MCF 10A (cell line): ENCODE measurements around the gene WDFY1. TPM values are rescaled to one million over a fixed set of nuclear protein-coding genes. Genes with fewer than 3 reads are reported as not detected.
A peak's percentile ranks its signal among the peaks of the same experiment; 100 is the strongest.

ENCODE experiments used
- BruUV-seq: library from RNA; stranded (reverse); fragments of 400-500 nt; replicated peaks from 2 replicates; lab custom pipeline; 2021; lab: Mats Ljungman, UMichigan
- CTCF ChIA-PET: fragments of 300-600 bp; sonication (Branson Sonifier 250); formaldehyde crosslinking; extraction: SDS; loops from one replicate; lab custom pipeline; 2021; ENCODE audit warnings: antibody characterized with exemption, inconsistent platforms; lab: Yijun Ruan, JAX
- POLR2A ChIA-PET: fragments of 300-600, 350-650 bp; sonication (Branson Sonifier 250); formaldehyde crosslinking; extraction: SDS; loops from one replicate; lab custom pipeline; 2020; ENCODE audit warnings: antibody characterized with exemption, inconsistent platforms; lab: Yijun Ruan, JAX
- DNase-seq: peaks from one replicate; pipeline ENCODE4 v3.0.0-alpha.2; 2018; ENCODE audit not compliant: unreplicated experiment
- H3K27ac Mint-ChIP-seq: one replicate; pipeline ENCODE4 v1.8.0; 2022; ENCODE audit warnings: mild to moderate bottlenecking, low read depth, mixed read lengths; ENCODE audit not compliant: unreplicated experiment
- H3K27me3 Mint-ChIP-seq: one replicate; pipeline ENCODE4 v1.8.0; 2022; ENCODE audit warnings: mixed read lengths; ENCODE audit not compliant: insufficient read depth, unreplicated experiment
- H3K36me3 Mint-ChIP-seq: one replicate; pipeline ENCODE4 v1.8.0; 2022; ENCODE audit warnings: mild to moderate bottlenecking, moderate library complexity, mixed read lengths; ENCODE audit not compliant: insufficient read depth, unreplicated experiment
- H3K4me1 Mint-ChIP-seq: one replicate; pipeline ENCODE4 v1.8.0; 2022; ENCODE audit warnings: mixed read lengths; ENCODE audit not compliant: insufficient read depth, unreplicated experiment
- H3K4me3 Mint-ChIP-seq: one replicate; pipeline ENCODE4 v1.8.0; 2022; ENCODE audit warnings: mild to moderate bottlenecking, moderate library complexity, mixed read lengths; ENCODE audit not compliant: unreplicated experiment
- H3K9me3 Mint-ChIP-seq: one replicate; pipeline ENCODE4 v1.8.0; 2022; ENCODE audit warnings: mixed read lengths; ENCODE audit not compliant: unreplicated experiment
- CTCF ChIP-seq: fragments of 200-600 bp; IDR thresholded peaks from one replicate; pipeline ENCODE4 v1.8.0; 2022; ENCODE audit warnings: antibody characterized with exemption, mild to moderate bottlenecking; ENCODE audit not compliant: unreplicated experiment
- intact Hi-C: fragments of 100-400 bp; cut with micrococcal nuclease; formaldehyde crosslinking; loops from 2 replicates; pipeline ENCODE4 v1.14.1; 2022
- total RNA-seq: library from RNA; stranded (reverse); gene quantifications from 2 replicates; pipeline ENCODE4 v1.2.3, GENCODE V29; 2022

The WDFY1 gene
- total RNA-seq, 1 experiment from 2014 or later: 36.9 TPM

GRCh38 chr2:223928113-223929006 is 16.8 kb downstream of the WDFY1 start:
- no peak overlapping the region for H3K27ac Mint-ChIP-seq

GRCh38 chr2:223925106-223925505 is 20.0 kb downstream of the WDFY1 start:
- H3K4me3 Mint-ChIP-seq: no peak overlapping the region
- BruUV-seq: no TSS peak
- peak; percentile 58 for DNase-seq
- no peaks in the 10 kb centered on the region for H3K9me3 Mint-ChIP-seq
- intact Hi-C loops: no loop called here
- ChIA-PET POLR2A (interaction anchor here (0.6 to 1.3 kb wide), 4 partner anchors 9 to 1294 kb away, joined by 3 to 5 read pairs (median 3); partner anchors contain the start of gene WDFY1), CTCF (interaction anchor here (0.7 kb wide), 1 partner anchor 189 kb away, joined by 3 read pairs; no protein-coding TSS in a partner anchor)
- H3K27me3 Mint-ChIP-seq: no peaks in the 10 kb centered on the region
- no peak for TF ChIP-seq CTCF
- peaks cover 15% of the 10 kb centered on the region for H3K4me1 Mint-ChIP-seq
- H3K27ac Mint-ChIP-seq: no peak overlapping the region
- H3K36me3 Mint-ChIP-seq: no peaks in the 10 kb centered on the region

More at GRCh38 chr2:223928113-223929006, 16.8 kb downstream of the WDFY1 start:
- Mint-ChIP-seq H3K4me1 (peaks cover 15% of the 10 kb centered on the region), H3K27me3 (no peaks in the 10 kb centered on the region), H3K36me3 (no peaks in the 10 kb centered on the region), H3K9me3 (no peaks in the 10 kb centered on the region), H3K4me3 (no peak overlapping the region)
- intact Hi-C loops: no loop called here
- CTCF ChIA-PET: interaction anchor here (1.3 kb wide), 1 partner anchor 15 kb away, joined by 4 read pairs; no protein-coding TSS in a partner anchor
- BruUV-seq: no TSS peak
- DNase-seq: peak; percentile 39
- no peak for TF ChIP-seq CTCF
- POLR2A ChIA-PET: no interaction called here

DNA sequence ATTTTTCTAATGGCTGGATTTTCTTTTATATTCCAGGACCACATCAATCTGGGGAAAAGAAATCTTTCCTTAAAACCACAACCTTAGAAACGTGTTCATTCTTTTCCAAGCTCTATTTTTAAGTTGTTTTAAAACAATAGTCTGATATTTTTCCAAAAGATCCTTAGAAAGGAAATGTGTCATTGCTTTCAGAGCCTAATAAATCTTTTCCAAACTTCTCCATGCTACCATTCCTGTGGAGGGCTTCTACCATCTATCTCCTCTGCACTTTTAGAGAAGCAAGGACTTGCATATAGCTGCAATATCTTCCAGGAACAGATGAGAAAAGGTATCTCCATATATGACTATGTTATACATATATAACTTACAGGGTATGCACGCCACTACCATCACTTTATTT is 21.2 kb downstream of the WDFY1 start:
- H3K27ac Mint-ChIP-seq: peak overlapping the region; percentile 27
- intact Hi-C loops: no loop called here
- no peaks in the 10 kb centered on the region for H3K9me3 Mint-ChIP-seq
- no peaks in the 10 kb centered on the region for H3K27me3 Mint-ChIP-seq
- DNase-seq: no peak
- H3K4me1 Mint-ChIP-seq: peaks cover 15% of the 10 kb centered on the region
- no TSS peak for BruUV-seq
- no peaks in the 10 kb centered on the region for H3K36me3 Mint-ChIP-seq
- TF ChIP-seq CTCF: no peak
- ChIA-PET CTCF (interaction anchor here (0.6 kb wide), 1 partner anchor 34 kb away, joined by 3 read pairs; no protein-coding TSS in a partner anchor), POLR2A (interaction anchor here (0.9 kb wide), 1 partner anchor 20 kb away, joined by 3 read pairs; no protein-coding TSS in a partner anchor)
- H3K4me3 Mint-ChIP-seq: no peak overlapping the region

- Mint-ChIP-seq H3K9me3 (no peaks in the 10 kb centered on the region), H3K4me3 (no peak overlapping the region), H3K36me3 (peaks cover 4% of the 10 kb centered on the region), H3K27me3 (no peaks in the 10 kb centered on the region), H3K27ac (no peak overlapping the region), H3K4me1 (no peaks in the 10 kb centered on the region)
- TF ChIP-seq CTCF: no peak
- CTCF ChIA-PET: no interaction called here
- POLR2A ChIA-PET: no interaction called here
- DNase-seq: no peak
- intact Hi-C loops: no loop called here
- BruUV-seq: no TSS peak
These were observed 22.8 kb downstream of the WDFY1 start for GRCh38 chr2:223922308-223922707.
